PC-3 (cell line): ENCODE data around the gene ZNF23. TPM values are rescaled to one million over a fixed set of nuclear protein-coding genes. Genes with fewer than 3 reads are reported as not detected.

ENCODE experiments used
- ATAC-seq: fragments of 200-7000 bp; cut with Tn5 transposase; 2 replicates; pipeline ENCODE4 v1.9.1; 2020; ENCODE audit warnings: mild to moderate bottlenecking, moderate library complexity
- BruUV-seq: library from RNA; stranded (reverse); fragments of 400-500 nt; replicated peaks from 2 replicates; lab custom pipeline; 2021; lab: Mats Ljungman, UMichigan
- CTCF ChIA-PET: fragments of 300-600 bp; sonication (Branson Sonifier 250); formaldehyde crosslinking; loops from one replicate; lab custom pipeline; 2022; ENCODE audit warnings: antibody characterized with exemption; lab: Charles Lee
- POLR2A ChIA-PET: fragments of 300-600 bp; sonication (Branson Sonifier 250); formaldehyde crosslinking; loops from one replicate; lab custom pipeline; 2022; ENCODE audit warnings: antibody characterized with exemption; ENCODE audit not compliant: unreplicated experiment; lab: Charles Lee
- DNase-seq: peaks from one replicate; pipeline ENCODE4 v3.0.0-alpha.2; 2015
- H2AFZ ChIP-seq: fragments of 300-600 bp; sonication (generic); 2 replicates; pipeline ENCODE4 v1.6.0; 2016; ENCODE audit warnings: antibody characterized with exemption, low read length
- H3F3A ChIP-seq: fragments of 300-600 bp; sonication (generic); one replicate; pipeline ENCODE4 v1.6.0; 2017; ENCODE audit warnings: antibody characterized with exemption, low read length, control low read depth, mild to moderate bottlenecking; ENCODE audit not compliant: unreplicated experiment
- H3K27ac ChIP-seq: fragments of 300-600 bp; sonication (generic); 2 replicates; pipeline ENCODE4 v1.5.1; 2016; ENCODE audit warnings: mild to moderate bottlenecking, low read length
- H3K27me3 ChIP-seq: fragments of 300-600 bp; sonication (generic); 2 replicates; pipeline ENCODE4 v1.6.1; 2016; ENCODE audit warnings: low read length, mixed read lengths
- H3K36me3 ChIP-seq: fragments of 300-600 bp; sonication (generic); 2 replicates; pipeline ENCODE4 v1.6.1; 2016; ENCODE audit warnings: low read depth, mixed run types, low read length, mixed read lengths
- H3K4me1 ChIP-seq: fragments of 300-600 bp; sonication (generic); 2 replicates; pipeline ENCODE4 v1.5.1; 2016; ENCODE audit warnings: low read length; ENCODE audit not compliant: insufficient read depth
- H3K4me2 ChIP-seq: fragments of 300-600 bp; sonication (generic); 2 replicates; pipeline ENCODE4 v1.6.0; 2016; ENCODE audit warnings: low read length
- H3K4me3 ChIP-seq: fragments of 300-600 bp; sonication (generic); 2 replicates; pipeline ENCODE4 v1.5.1; 2016; ENCODE audit warnings: mild to moderate bottlenecking, low read length, mixed read lengths
- H3K79me2 ChIP-seq: fragments of 300-600 bp; sonication (generic); 2 replicates; pipeline ENCODE4 v1.6.1; 2017; ENCODE audit warnings: low read length, mixed read lengths
- H3K9ac ChIP-seq: fragments of 300-600 bp; sonication (generic); 2 replicates; pipeline ENCODE4 v1.6.0; 2016; ENCODE audit warnings: mild to moderate bottlenecking, low read length
- H3K9me2 ChIP-seq: fragments of 300-600 bp; sonication (generic); replicated peaks from 2 replicates; pipeline ENCODE4 v1.6.1; 2016; ENCODE audit warnings: mixed run types, low read length, mixed read lengths
- H3K9me3 ChIP-seq: fragments of 300-600 bp; sonication (generic); 2 replicates; pipeline ENCODE4 v1.6.1; 2016; ENCODE audit warnings: low read length, mixed read lengths
- H4K20me1 ChIP-seq: fragments of 300-600 bp; sonication (generic); 2 replicates; pipeline ENCODE4 v1.6.1; 2016; ENCODE audit warnings: low read length, mixed read lengths
- EZH2 ChIP-seq: fragments of 300-600 bp; sonication (generic); IDR thresholded peaks from one replicate; pipeline ENCODE4 v1.6.1; 2017; ENCODE audit warnings: antibody characterized with exemption, mild to moderate bottlenecking, low read length; ENCODE audit not compliant: unreplicated experiment
- EZH2phosphoT487 ChIP-seq: fragments of 300-600 bp; sonication (generic); IDR thresholded peaks from 2 replicates; pipeline ENCODE4 v1.6.1; 2018; ENCODE audit warnings: mild to moderate bottlenecking, antibody characterized with exemption, low read length, borderline replicate concordance
- intact Hi-C: fragments of 100-400 bp; cut with micrococcal nuclease; formaldehyde crosslinking; loops from 2 replicates; pipeline ENCODE4 v1.9.0; 2023
- total RNA-seq: library from RNA; depleted of rRNA; stranded (reverse); fragments of >200 nt; gene quantifications from 2 replicates; pipeline ENCODE4 v1.2.3, GENCODE V29; 2014
- TF ChIP-seq, protein P1 (sequence below): fragments of 300-600 bp; sonication (generic); conservative IDR thresholded peaks from 2 replicates; pipeline ENCODE4 v1.5.1; 2017; ENCODE audit warnings: antibody characterized with exemption, low read depth, mild to moderate bottlenecking, low read length

Gene ZNF23
- total RNA-seq, 1 experiment from 2014 or later: 7.5 TPM

GRCh38 chr16:71453036-71453435 is 9.0 kb downstream of the ZNF23 start:
- H3K4me3 ChIP-seq: no peak overlapping the region
- ATAC-seq (no peak), DNase-seq (no peak)
- H3F3A ChIP-seq: no peaks in the 10 kb centered on the region
- H3K27me3 ChIP-seq: no peaks in the 10 kb centered on the region
- no peak overlapping the region for H3K9ac ChIP-seq
- H3K9me3 ChIP-seq: peaks cover 33% of the 10 kb centered on the region
- POLR2A ChIA-PET: no interaction called here
- H3K9me2 ChIP-seq: no peaks in the 10 kb centered on the region
- CTCF ChIA-PET: no interaction called here
- no peak for TF ChIP-seq EZH2phosphoT487
- no peak for TF ChIP-seq EZH2
- TF ChIP-seq, protein P1, sequence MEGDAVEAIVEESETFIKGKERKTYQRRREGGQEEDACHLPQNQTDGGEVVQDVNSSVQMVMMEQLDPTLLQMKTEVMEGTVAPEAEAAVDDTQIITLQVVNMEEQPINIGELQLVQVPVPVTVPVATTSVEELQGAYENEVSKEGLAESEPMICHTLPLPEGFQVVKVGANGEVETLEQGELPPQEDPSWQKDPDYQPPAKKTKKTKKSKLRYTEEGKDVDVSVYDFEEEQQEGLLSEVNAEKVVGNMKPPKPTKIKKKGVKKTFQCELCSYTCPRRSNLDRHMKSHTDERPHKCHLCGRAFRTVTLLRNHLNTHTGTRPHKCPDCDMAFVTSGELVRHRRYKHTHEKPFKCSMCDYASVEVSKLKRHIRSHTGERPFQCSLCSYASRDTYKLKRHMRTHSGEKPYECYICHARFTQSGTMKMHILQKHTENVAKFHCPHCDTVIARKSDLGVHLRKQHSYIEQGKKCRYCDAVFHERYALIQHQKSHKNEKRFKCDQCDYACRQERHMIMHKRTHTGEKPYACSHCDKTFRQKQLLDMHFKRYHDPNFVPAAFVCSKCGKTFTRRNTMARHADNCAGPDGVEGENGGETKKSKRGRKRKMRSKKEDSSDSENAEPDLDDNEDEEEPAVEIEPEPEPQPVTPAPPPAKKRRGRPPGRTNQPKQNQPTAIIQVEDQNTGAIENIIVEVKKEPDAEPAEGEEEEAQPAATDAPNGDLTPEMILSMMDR: no peak
- no peak overlapping the region for H3K27ac ChIP-seq
- 0 out of 2 replicates have a peak, but pooled peaks cover 4% of the 10 kb centered on the region for H3K79me2 ChIP-seq
- no TSS peak for BruUV-seq
- peaks cover 77% of the 10 kb centered on the region for H3K36me3 ChIP-seq
- H4K20me1 ChIP-seq: no peaks in the 10 kb centered on the region
- H2AFZ ChIP-seq: no peak overlapping the region
- intact Hi-C loops: no loop called here
- H3K4me2 ChIP-seq: no peak overlapping the region
- no peaks in the 10 kb centered on the region for H3K4me1 ChIP-seq

GRCh38 chr16:71449020-71449419 is 13.0 kb downstream of the ZNF23 start:
- no peak overlapping the region for H2AFZ ChIP-seq
- intact Hi-C loops: no loop called here
- no TSS peak for BruUV-seq
- no peaks in the 10 kb centered on the region for H3K79me2 ChIP-seq
- H3K9ac ChIP-seq: no peak overlapping the region
- no peak overlapping the region for H3K27ac ChIP-seq
- H3K4me1 ChIP-seq: no peaks in the 10 kb centered on the region
- H4K20me1 ChIP-seq: no peaks in the 10 kb centered on the region
- no peak overlapping the region for H3K4me2 ChIP-seq
- H3K4me3 ChIP-seq: no peak overlapping the region
- H3K9me3 ChIP-seq: peaks cover 34% of the 10 kb centered on the region
- no peaks in the 10 kb centered on the region for H3F3A ChIP-seq
- DNase-seq (no peak), ATAC-seq (no peak)
- POLR2A ChIA-PET: no interaction called here
- CTCF ChIA-PET: no interaction called here
- TF ChIP-seq, protein P1: no peak
- TF ChIP-seq EZH2 (no peak), EZH2phosphoT487 (no peak)
- H3K36me3 ChIP-seq: peaks cover 64% of the 10 kb centered on the region
- no peaks in the 10 kb centered on the region for H3K27me3 ChIP-seq
- H3K9me2 ChIP-seq: no peaks in the 10 kb centered on the region

- Histone ChIP-seq H3K4me3 (no peak overlapping the region), H3K27ac (no peak overlapping the region), H3K9me3 (peaks cover 34% of the 10 kb centered on the region), H3K36me3 (peaks cover 57% of the 10 kb centered on the region), H3K79me2 (no peaks in the 10 kb centered on the region), H3F3A (no peaks in the 10 kb centered on the region), H3K27me3 (no peaks in the 10 kb centered on the region), H3K4me1 (no peaks in the 10 kb centered on the region), H3K9ac (no peak overlapping the region), H3K4me2 (no peak overlapping the region), H4K20me1 (no peaks in the 10 kb centered on the region), H3K9me2 (no peaks in the 10 kb centered on the region), H2AFZ (no peak overlapping the region)
- DNase-seq: no peak
- intact Hi-C loops: no loop called here
- ATAC-seq: no peak
- ChIA-PET CTCF (no interaction called here), POLR2A (no interaction called here)
- no TSS peak for BruUV-seq
- TF ChIP-seq, protein P1: no peak
- TF ChIP-seq EZH2: no peak
- TF ChIP-seq EZH2phosphoT487: no peak
Observed at GRCh38 chr16:71448274-71448866, 13.7 kb downstream of the ZNF23 start.
